Body of pancreas (tissue), 4 donors: Measurements from ENCODE around the gene PDE1C. TPM values are rescaled to one million over a fixed set of nuclear protein-coding genes. Genes with fewer than 3 reads are reported as not detected.

Experiments used
- ATAC-seq: fragments of 150-250 bp; one replicate; pipeline ENCODE4 v1.9.1; 2016
- DNase-seq, 4 donors: peaks; one replicate each; pipeline ENCODE4 v3.0.0-alpha.2; 2019
- H3K27ac ChIP-seq, 4 donors: fragments of 200-600 bp; sonication (generic); 1 replicate in 3 of 4; 2 replicates in 1 of 4; pipeline versions ENCODE4 v1.5.1 to v1.6.1; 2016 to 2019; ENCODE audit warnings: mild to moderate bottlenecking in 1 of 4, mixed read lengths in 1 of 4, moderate library complexity in 1 of 4
- H3K27me3 ChIP-seq, 2 donors: fragments of 200-600 bp; sonication (generic); one replicate each; pipeline ENCODE4 v1.6.0; 2016; ENCODE audit warnings: mild to moderate bottlenecking in 1 of 2
- H3K36me3 ChIP-seq, 2 donors: fragments of 200-600 bp; sonication (generic); replicated peaks in 1 of 2; 2 replicates each; pipeline ENCODE4 v1.5.1; 2016; ENCODE audit warnings: low read depth in 2 of 2; ENCODE audit not compliant: insufficient read depth in 1 of 2
- H3K4me1 ChIP-seq: fragments of 200-600 bp; sonication (generic); one replicate; pipeline ENCODE4 v1.6.0; 2016
- H3K4me3 ChIP-seq, 2 donors: fragments of 200-600 bp; sonication (generic); 1 replicate in 1 of 2; 2 replicates in 1 of 2; pipeline ENCODE4 v1.5.1; 2016 to 2019
- H3K9me3 ChIP-seq, 3 donors: fragments of 200-600 bp; sonication (generic); 1 replicate in 2 of 3; 2 replicates in 1 of 3; pipeline ENCODE4 v1.5.1; 2016
- POLR2A ChIP-seq, 3 donors: fragments of 450-650 bp; IDR thresholded peaks; one replicate each; pipeline ENCODE4 v1.6.1; 2016; ENCODE audit warnings: antibody characterized with exemption in 3 of 3, mild to moderate bottlenecking in 2 of 3
- WGBS, 2 donors: methylation state at CpG; one replicate each; pipeline ENCODE4 v1.1.5; 2017; 5-methylcytosine and 5-hydroxymethylcytosine counted together
- intact Hi-C: fragments of 100-400 bp; cut with DNase I; formaldehyde crosslinking; loops from one replicate; pipeline ENCODE4 v1.15.1; 2023
- total RNA-seq, 2 donors: library from RNA; depleted of rRNA; stranded (reverse); fragments of >200 nt; gene quantifications; one replicate each; pipeline ENCODE4 v1.1.0, GENCODE V29; 2016
- TF ChIP-seq, protein P1 (sequence below), 7 experiments: fragments of 450-650 bp in 4 of 7; fragments of 200-600 bp in 3 of 7; sonication (generic) in 3 of 7; IDR thresholded peaks; one replicate each; pipeline ENCODE4 v1.5.1; 2016 to 2019; ENCODE audit warnings: antibody characterized with exemption in 7 of 7

Gene PDE1C
- total RNA-seq, 2 donors from 2014 or later = 1.8 to 4.9 TPM

DNA sequence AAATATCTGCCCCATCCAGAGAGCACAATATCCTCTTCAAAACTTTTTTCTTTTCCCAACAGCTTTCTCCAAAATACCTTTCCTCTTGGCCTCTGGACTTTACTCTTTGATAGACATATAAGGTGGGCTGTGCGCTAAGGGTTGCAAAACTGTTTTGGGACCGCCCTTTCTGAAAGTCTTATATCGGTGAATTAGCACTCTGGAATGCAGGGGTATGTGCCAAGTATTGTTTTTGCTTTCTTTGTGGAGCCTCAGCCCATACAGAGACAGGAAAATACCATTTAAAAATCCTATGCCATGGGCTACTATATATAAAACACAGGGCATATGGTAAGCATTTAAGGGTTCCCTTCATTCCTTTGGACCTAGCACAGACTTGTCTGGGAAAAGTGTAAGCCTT is 345.5 kb downstream of the PDE1C start:
- Histone ChIP-seq H3K27me3 (no peaks in the 10 kb centered on the region), H3K9me3 (no peaks in the 10 kb centered on the region), H3K4me1 (no peaks in the 10 kb centered on the region), H3K4me3 (no peak overlapping the region), H3K36me3 (no peaks in the 10 kb centered on the region), H3K27ac (no peak overlapping the region)
- ATAC-seq (no peak), DNase-seq (no peak)
- TF ChIP-seq, protein P1, sequence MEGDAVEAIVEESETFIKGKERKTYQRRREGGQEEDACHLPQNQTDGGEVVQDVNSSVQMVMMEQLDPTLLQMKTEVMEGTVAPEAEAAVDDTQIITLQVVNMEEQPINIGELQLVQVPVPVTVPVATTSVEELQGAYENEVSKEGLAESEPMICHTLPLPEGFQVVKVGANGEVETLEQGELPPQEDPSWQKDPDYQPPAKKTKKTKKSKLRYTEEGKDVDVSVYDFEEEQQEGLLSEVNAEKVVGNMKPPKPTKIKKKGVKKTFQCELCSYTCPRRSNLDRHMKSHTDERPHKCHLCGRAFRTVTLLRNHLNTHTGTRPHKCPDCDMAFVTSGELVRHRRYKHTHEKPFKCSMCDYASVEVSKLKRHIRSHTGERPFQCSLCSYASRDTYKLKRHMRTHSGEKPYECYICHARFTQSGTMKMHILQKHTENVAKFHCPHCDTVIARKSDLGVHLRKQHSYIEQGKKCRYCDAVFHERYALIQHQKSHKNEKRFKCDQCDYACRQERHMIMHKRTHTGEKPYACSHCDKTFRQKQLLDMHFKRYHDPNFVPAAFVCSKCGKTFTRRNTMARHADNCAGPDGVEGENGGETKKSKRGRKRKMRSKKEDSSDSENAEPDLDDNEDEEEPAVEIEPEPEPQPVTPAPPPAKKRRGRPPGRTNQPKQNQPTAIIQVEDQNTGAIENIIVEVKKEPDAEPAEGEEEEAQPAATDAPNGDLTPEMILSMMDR (IDR thresholded peaks at IDR 0.05) = no peak
- 73 to 80% methylated on average over 3 of the region's 3 CpGs for WGBS, 2 donors
- intact Hi-C loops = no loop called here

DNA sequence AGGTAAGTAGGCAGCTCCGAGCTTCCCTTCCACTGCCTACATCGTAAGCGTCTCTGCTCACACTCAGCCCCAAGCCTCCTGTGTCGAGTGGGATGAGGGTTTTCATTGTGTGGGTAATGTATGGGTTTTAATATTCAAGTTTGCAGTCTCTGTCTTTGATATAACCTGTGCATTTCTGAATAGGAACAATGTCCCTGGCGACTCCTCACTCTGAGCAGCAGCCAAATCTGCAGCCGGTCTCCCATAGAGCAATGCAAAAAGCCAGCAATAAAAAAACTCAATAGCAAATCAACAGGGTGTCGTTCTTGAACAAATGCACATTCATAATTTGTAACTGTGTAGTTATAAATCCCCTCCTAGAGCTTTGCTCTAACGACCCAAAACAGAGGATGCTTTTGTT is 349.8 kb downstream of the PDE1C start:
- 56 to 73% methylated on average over 8 of the region's 8 CpGs for WGBS, 2 donors
- H3K9me3 ChIP-seq = no peaks in the 10 kb centered on the region
- ATAC-seq (no peak), DNase-seq (no peak)
- no peak overlapping the region for H3K4me3 ChIP-seq
- H3K36me3 ChIP-seq = no peaks in the 10 kb centered on the region
- TF ChIP-seq POLR2A (IDR thresholded peaks at IDR 0.05) = no peak
- TF ChIP-seq, protein P1 (IDR thresholded peaks at IDR 0.05) = no peak
- no peaks in the 10 kb centered on the region for H3K27me3 ChIP-seq
- intact Hi-C loops = no loop called here
- no peak overlapping the region for H3K27ac ChIP-seq
- H3K4me1 ChIP-seq = no peaks in the 10 kb centered on the region

DNA sequence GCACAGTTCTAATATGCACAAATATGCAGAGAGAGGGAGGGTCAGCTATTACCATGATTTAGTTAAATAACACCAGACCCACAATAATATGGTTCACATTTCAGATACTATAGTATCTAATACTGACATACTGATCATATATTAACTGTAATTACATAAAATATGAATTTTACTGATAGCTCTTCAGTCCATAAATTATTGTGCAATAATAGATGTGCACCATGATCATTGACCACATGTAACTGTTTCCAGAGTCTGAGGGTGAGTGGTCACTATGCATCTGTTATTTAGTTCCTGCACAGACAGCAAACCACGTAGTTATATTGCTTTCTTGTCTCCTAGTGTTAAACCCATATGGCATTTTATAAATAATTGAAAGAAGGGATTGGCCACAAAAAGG is 353.9 kb downstream of the PDE1C start:
- 46 to 56% methylated on average over 1 of the region's 1 CpG for WGBS, 2 donors
- intact Hi-C loops = no loop called here
- TF ChIP-seq, protein P1 (IDR thresholded peaks at IDR 0.05) = no peak
- TF ChIP-seq POLR2A (IDR thresholded peaks at IDR 0.05) = no peak
- H3K27ac ChIP-seq = no peak overlapping the region
- H3K4me3 ChIP-seq = no peak overlapping the region
- no peaks in the 10 kb centered on the region for H3K9me3 ChIP-seq
- no peaks in the 10 kb centered on the region for H3K27me3 ChIP-seq
- DNase-seq (no peak), ATAC-seq (no peak)
- no peaks in the 10 kb centered on the region for H3K36me3 ChIP-seq
- H3K4me1 ChIP-seq = no peaks in the 10 kb centered on the region

DNA sequence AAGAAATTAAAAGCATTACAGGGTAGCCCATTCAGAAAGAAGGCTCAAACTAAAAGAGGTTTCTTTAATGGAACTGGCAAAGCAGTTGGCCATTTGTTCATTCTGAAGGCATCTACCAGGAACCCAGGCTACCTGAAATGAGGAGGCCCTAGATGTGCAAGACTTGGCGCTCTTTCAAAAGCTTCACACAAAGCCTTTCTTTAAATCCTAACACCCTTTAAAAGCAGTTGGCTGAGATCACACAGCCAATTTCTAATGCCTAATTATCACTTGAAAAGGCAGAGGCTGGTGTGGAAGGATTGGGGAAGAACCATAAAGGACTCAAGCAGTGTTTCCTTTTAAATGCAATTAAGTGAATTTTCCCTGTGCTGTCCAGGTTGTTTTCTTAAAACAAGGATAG is 360.0 kb downstream of the PDE1C start:
- WGBS, 2 donors = 88% methylated on average over 1 of the region's 1 CpG
- ATAC-seq = no peak

DNA sequence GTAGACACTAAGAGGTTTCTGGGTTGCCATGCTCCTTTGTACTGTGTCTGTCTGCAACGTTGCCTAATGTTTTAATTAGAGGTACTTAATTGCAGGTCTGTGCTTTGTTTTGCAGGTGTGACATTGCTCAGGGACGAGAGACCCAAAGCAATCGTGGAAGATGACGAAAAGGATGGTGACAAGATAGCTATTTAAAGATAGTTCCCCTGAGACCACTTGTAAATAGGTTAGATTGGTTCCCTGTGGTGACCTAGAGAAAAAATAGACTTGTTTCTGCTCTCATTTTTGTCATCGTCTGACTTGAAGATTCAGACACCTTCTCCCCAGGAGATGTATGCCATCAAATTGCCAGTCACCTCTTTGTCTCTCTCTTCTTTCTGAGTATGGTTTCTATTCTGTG is 363.1 kb downstream of the PDE1C start:
- WGBS, 2 donors = 27 to 36% methylated on average over 5 of the region's 5 CpGs
- intact Hi-C loops = no loop called here
- ATAC-seq = no peak

More for the DNA sequence above, 360.0 kb downstream of the PDE1C start:
- Histone ChIP-seq H3K36me3 (no peaks in the 10 kb centered on the region), H3K4me1 (no peaks in the 10 kb centered on the region), H3K4me3 (no peak overlapping the region), H3K27me3 (no peaks in the 10 kb centered on the region), H3K27ac (no peak overlapping the region), H3K9me3 (no peaks in the 10 kb centered on the region)
- no peak for TF ChIP-seq POLR2A (IDR thresholded peaks at IDR 0.05)
- TF ChIP-seq, protein P1 (IDR thresholded peaks at IDR 0.05) = no peak
- intact Hi-C loops = no loop called here
- no peak for DNase-seq

More for the DNA sequence above, 363.1 kb downstream of the PDE1C start:
- Histone ChIP-seq H3K4me3 (no peak overlapping the region), H3K27ac (no peak overlapping the region), H3K9me3 (no peaks in the 10 kb centered on the region), H3K4me1 (no peaks in the 10 kb centered on the region), H3K27me3 (no peaks in the 10 kb centered on the region), H3K36me3 (no peaks in the 10 kb centered on the region)
- TF ChIP-seq, protein P1 (IDR thresholded peaks at IDR 0.05) = no peak
- TF ChIP-seq POLR2A (IDR thresholded peaks at IDR 0.05) = no peak
- DNase-seq = no peak
